Measurements from ENCODE around the gene GUCA1A.
A peak's percentile ranks its signal among the peaks of the same experiment; 100 is the strongest.
"Not testable (repeated sequence)": the region's sequence is repeated elsewhere in the genome, so short reads cannot be mapped to it uniquely, and the experiment has no call there.

The GUCA1A gene

GRCh38 chr6:42210551-42210950 lies 37.4 kb downstream of the GUCA1A start:
- DNase-seq (ENCODE audit: low read depth): no peak

GRCh38 chr6:42211726-42212125 lies 38.6 kb downstream of the GUCA1A start:
- DNase-seq (ENCODE audit: low read depth): no peak

- DNase-seq (ENCODE audit: low read depth): no peak
Observed at GRCh38 chr6:42212442-42212841, 39.3 kb downstream of the GUCA1A start.

- not testable (repeated sequence) for DNase-seq (ENCODE audit: low read depth)
Observed at GRCh38 chr6:42216495-42216894, 43.3 kb downstream of the GUCA1A start.

GRCh38 chr6:42217157-42217518 lies 44.0 kb downstream of the GUCA1A start:
- peak; percentile 23 for DNase-seq (ENCODE audit: low read depth)

- DNase-seq (ENCODE audit: low read depth): peak; percentile 98
Observed at GRCh38 chr6:42217519-42218367, 44.6 kb downstream of the GUCA1A start, which contains the start of gene MRPS10. Gene MRPS10 (minus strand): TSS chr6:42217861. CDS start chr6:42217849, 12 bp downstream.

- DNase-seq (ENCODE audit: low read depth): no peak
Observed at GRCh38 chr6:42220807-42221206, 47.6 kb downstream of the GUCA1A start.

GRCh38 chr6:42221546-42221945 lies 48.4 kb downstream of the GUCA1A start:
- no peak for DNase-seq (ENCODE audit: low read depth)

GRCh38 chr6:42222448-42222847 lies 49.3 kb downstream of the GUCA1A start:
- DNase-seq (ENCODE audit: low read depth): no peak

- DNase-seq (ENCODE audit: low read depth): peak; percentile 98
Observed at GRCh38 chr6:42224222-42225028, 51.3 kb downstream of the GUCA1A start.

- DNase-seq (ENCODE audit: low read depth): no peak
Observed at GRCh38 chr6:42225029-42225339, 51.8 kb downstream of the GUCA1A start.

- DNase-seq (ENCODE audit: low read depth): no peak
Observed at GRCh38 chr6:42225419-42225818, 52.3 kb downstream of the GUCA1A start.

- DNase-seq (ENCODE audit: low read depth): peak; percentile 89
Observed at GRCh38 chr6:42226161-42226611, 53.0 kb downstream of the GUCA1A start.

GRCh38 chr6:42226645-42227143 lies 53.5 kb downstream of the GUCA1A start:
- peak; percentile 99 for DNase-seq (ENCODE audit: low read depth)

- no peak for DNase-seq (ENCODE audit: low read depth)
Observed at GRCh38 chr6:42227173-42227850, 54.1 kb downstream of the GUCA1A start.

- DNase-seq (ENCODE audit: low read depth): no peak
Observed at GRCh38 chr6:42228305-42228704, 55.1 kb downstream of the GUCA1A start.
